HG02642 (cell line): ENCODE measurements around the gene GIN1.
"Not testable (repeated sequence)": the region's sequence is repeated elsewhere in the genome, so short reads cannot be mapped to it uniquely, and the experiment has no call there.

ENCODE experiments used
- ATAC-seq: cut with Tn5 transposase; IDR thresholded peaks from one replicate; pipeline ENCODE4 v1.9.1; 2021; ENCODE audit warnings: mild to moderate bottlenecking; ENCODE audit not compliant: unreplicated experiment, poor library complexity

GIN1 gene

DNA sequence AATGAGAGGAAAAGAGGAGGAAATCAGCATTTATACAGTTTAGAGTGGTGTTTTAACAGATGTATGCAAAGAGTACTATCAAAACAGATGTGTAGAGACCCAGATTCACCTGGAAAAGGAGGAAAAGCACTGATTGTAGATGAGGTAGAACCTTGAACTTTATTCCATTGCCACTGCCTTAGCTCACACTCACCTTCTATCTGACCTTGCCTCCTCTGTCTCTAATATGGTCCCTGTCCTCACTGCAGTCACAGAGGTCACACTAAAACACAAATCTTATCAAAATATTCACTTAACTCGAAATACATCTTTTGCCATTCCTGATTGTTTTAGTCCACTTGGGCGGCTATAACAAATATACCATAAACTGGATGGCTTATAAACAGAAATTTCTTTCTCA, 7.0 kb downstream of the GIN1 start:
- no peak for ATAC-seq

- no peak for ATAC-seq
Observed at GRCh38 chr5:103111468-103111867, 8.5 kb downstream of the GIN1 start.

DNA sequence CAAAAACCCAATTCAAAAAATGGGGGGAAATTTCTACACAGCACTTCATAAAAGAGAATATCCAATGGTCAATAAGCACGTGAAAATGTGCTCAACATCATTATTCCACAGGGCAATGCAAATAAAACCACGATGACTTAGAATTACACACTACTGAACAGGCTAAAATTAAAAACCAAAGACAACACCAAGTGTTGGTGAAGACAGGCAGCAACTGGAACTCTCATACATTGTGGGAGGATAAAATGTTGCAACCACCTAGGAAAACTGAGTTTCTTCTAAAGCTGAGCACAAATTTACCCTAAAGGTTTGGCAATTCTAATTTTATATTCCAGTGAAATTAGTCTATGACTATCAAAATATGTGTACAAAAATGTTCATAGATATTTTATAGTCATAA, 9.5 kb downstream of the GIN1 start:
- ATAC-seq = no peak

GRCh38 chr5:103109277-103109676, 10.7 kb downstream of the GIN1 start:
- ATAC-seq = no peak

DNA sequence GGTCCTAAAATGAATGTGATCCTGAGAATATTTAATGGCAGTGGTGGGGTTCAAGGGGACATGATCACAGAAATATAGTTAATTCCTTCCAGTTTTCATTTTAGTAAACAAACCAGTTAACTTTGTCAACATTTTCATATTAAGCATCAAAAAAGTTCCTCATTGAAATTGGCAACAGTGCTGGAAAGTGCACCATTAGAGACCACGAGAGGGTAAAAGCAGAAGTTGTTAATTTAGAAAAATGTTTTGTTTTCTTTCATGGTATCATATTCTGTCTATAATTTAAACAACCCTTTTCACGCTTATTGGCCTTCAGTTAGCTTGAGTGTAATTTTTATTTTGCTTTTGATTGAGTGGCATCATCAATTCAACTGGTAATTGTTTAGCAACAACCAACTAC, 11.9 kb downstream of the GIN1 start:
- ATAC-seq = no peak

GRCh38 chr5:103102234-103102633, 17.7 kb downstream of the GIN1 start:
- ATAC-seq = no peak

GRCh38 chr5:103101079-103101750, 18.7 kb downstream of the GIN1 start:
- no peak for ATAC-seq

DNA sequence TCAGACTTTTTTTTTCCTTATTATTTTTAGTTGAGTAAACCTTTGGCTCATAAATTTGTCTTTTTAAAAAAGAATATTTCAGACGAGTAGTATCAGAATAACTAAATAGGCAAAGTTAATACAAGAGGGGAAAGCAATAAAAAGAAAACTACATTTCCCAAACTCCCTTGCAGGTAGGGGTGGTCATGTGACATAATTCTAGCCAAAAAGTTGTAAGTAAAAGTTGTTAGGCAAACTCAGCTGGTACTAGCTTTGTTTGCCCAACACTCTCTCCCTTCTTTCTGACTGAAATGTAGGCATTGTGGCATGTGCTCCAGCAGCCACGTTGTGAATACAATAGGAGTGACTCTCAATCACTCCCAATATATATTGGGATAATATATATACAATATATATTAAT, 20.9 kb downstream of the GIN1 start:
- ATAC-seq = no peak

DNA sequence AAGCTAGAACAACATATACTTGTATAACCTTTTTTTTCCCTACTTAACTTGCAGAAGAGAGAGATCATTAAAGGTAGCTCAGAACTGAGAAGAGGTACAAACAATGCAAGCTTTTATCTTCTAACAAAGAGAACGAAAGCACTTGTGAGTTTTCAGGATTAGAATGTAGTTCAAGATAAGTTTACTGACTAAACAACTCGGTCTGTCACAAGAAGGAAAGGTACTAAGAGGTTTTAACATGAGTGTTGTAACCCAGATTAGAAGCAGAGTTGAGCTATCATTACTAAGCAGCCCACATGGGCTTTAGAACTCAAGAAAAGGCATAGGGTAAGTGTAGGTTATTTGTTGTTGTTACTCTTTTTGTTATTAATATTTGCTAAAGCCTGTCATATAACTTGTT, 25.2 kb downstream of the GIN1 start:
- ATAC-seq = no peak

GRCh38 chr5:103093727-103094126, 26.2 kb downstream of the GIN1 start:
- no peak for ATAC-seq

- no peak for ATAC-seq
Observed at GRCh38 chr5:103092676-103093075, 27.3 kb downstream of the GIN1 start.

DNA sequence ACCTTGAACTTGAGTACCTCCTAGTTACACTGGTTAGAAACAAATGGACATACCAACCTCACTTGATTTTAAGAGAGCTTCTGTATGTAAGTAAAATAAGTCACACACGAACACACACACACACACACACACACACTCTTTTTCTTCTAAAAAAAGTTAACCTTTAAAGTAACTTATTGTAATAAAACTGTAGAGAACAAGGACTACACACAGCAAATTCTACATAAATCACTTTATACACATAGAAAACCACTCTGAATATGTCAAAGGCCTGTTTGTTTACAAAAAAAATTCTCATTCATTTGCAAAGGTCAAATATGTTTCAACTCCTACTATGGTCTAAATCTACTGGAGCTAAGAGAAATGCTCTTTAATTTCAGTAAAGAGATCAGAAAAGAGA, 29.1 kb downstream of the GIN1 start:
- ATAC-seq = no peak

DNA sequence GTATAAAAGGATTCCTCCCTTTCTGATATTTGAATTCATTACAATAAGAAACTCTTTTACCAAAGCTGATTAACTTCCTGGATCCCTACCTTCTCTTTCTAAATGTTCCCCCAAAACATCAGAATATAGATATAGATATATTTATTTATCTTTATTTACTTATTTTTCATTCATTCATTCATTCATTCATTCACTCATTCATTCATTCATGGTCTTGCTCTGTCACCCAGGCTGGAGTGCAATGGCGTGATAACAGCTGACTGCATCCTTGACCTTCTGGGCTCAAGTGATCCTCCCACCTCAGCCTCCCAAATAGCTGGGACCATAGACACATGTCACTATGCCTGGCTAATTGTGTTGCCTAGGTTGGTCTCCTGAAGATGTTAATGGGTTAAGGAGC, 30.7 kb downstream of the GIN1 start:
- ATAC-seq = no peak

- ATAC-seq = no peak
Observed at GRCh38 chr5:103086547-103086946, 33.4 kb downstream of the GIN1 start.

GRCh38 chr5:103079796-103080195, 40.1 kb downstream of the GIN1 start:
- ATAC-seq = no peak

DNA sequence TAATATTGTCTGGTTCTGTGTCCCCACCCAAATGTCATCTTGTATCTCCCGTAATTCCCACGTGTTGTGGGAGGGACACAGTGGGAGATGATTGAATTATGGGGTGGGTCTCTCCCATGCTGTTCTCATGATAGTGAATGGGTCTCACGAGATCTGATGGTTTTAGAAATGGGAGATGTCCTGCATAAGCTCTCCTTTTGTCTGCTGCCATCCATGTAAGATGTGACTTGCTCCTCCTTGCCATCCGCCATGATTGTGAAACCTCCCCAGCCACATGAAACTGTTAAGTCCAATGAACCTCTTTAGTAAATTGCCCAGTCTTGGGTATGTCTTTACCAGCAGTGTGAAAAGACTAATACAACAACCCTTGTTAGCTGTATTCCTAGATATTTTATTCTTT, 44.5 kb downstream of the GIN1 start:
- no peak for ATAC-seq

DNA sequence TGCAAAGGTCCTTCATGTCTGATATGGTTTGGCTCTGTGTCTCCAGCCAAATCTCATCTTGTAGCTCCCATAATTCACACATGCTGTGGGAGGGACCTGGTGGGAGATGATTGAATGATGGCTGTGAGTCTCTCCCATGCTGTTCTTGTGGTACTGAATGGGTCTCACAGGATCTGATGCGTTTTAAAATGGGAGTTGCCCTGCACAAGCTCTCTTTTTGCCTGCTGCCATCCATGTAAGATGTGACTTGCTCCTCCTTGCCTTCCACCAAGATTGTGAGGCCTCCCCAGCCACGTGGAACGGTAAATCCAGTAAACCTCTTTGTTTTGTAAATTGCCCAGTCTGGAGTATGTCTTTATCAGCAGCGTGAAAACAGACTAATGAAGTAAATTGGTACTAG, 46.4 kb downstream of the GIN1 start:
- ATAC-seq = not testable (repeated sequence)

- ATAC-seq = no peak
Observed at GRCh38 chr5:103066326-103066725, 53.6 kb downstream of the GIN1 start.

DNA sequence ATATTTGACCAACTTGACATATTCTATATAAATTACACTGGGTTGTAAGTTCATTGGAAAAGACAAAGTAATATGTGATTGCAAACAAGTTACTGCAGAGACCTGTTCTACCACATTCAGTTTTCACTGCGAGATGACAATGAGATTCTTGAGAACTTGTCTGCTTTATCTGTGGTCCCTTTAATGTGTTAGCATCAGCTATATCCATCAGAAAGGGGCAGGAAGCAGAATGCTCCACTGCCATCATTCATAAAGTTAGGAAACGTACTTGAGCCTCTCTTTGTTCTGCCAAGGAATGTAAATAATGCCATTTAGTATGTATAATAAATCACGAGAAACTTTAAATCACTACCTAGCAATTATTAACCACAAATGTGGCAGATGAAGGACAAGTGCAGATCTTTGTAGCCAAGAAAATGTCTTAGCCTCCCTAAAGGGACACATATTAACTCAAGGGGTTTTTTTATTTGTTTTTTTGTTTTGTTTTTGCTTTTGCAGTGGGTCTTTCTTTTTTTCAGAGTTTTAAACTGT, 59.4 kb downstream of the GIN1 start:
- no peak for ATAC-seq

DNA sequence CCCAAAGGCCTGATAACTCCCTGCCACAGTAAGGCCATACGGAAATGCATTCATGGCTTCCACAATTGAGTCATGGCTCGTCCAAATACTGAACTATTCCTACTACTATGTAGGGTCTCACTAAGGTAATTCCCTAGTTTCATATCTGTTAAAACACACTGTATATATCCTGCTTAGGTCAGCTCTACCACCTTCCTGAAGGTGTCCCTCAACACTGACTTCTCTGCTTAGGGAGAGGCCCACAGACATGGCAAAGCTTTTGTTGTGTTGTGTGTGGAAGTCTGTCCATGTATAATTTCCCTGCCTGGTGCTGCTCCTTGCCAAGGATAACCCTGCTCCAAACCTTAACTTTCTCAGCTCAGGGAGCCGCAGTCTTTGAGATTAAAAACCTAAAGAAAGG, 60.4 kb downstream of the GIN1 start:
- no peak for ATAC-seq

DNA sequence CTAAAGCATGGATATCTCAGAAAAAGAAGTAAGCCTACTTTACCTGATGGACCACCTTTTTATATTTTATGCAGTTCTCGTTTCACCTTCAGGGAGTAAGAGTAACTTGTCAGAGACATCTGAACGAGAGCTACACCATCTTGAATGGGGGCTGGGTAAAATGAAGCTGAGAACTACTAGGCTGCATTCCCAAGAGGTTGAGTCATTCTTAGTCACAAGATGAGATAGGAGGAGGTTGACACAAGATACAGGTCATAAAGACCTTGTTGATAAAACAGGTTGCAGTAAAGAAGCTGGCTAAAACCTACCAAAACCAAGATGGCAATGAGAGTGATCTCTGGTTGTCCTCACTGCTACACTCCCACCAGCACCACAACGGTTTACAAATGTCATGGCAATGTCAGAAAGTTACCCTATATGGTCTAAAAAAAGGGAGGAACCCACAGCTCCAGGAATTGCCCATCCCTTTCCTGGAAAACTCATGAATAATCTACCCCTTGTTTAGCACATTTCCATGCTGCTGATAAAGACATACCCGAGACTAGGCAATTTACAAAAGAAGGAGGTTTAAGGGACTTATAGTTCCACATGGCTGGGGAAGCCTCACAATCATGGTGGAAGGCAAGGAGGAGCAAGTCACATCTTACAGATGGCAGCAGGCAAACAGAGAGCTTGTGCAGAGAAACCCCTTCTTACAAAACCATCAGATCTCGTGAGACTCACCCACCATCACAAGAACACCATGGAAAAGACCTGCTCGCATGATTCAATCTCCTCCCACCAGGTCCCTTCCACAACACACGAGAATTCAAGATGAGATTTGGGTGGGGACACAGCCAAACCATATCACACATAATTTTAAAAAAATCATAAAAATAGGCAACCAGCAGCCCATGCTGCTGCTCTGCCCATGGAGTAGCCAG, 62.5 kb downstream of the GIN1 start:
- ATAC-seq = no peak

DNA sequence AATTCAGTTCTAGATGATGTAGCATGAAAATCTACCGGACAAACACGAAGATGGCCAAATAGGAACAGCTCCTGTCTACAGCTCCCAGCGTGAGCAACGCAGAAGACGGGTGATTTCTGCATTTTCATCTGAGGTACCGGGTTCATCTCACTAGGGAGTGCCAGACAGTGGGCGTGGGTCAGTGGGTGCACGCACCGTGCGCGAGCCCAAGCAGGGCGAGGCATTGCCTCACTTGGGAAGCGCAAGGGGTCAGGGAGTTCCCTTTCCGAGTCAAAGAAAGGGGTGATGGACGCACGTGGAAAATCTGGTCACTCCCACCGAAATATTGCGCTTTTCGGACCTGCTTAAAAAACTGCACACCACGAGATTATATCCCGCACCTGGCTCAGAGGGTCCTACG, 73.2 kb downstream of the GIN1 start:
- not testable (repeated sequence) for ATAC-seq
